SK-N-SH treated with all-trans-retinoic acid at 6 μM for 48 hours (cell line): ENCODE data around the gene IFT172.

Experiments used
- ATAC-seq: fragments of 200-7000 bp; cut with Tn5 transposase; 3 replicates; pipeline ENCODE4 v1.9.1; 2020; ENCODE audit warnings: mild to moderate bottlenecking, moderate library complexity
- ARNTL ChIP-seq: fragments of 450-650 bp; formaldehyde crosslinking; IDR thresholded peaks from 2 replicates; pipeline ENCODE4 v1.5.0; 2020; ENCODE audit warnings: low read depth, mild to moderate bottlenecking, moderate library complexity, borderline replicate concordance
- BACH2 ChIP-seq: fragments of 250-450 bp; sonication (Bioruptor Pico); IDR thresholded peaks from 2 replicates; pipeline ENCODE4 v1.9.0; 2021; ENCODE audit warnings: mild to moderate bottlenecking, borderline replicate concordance
- CSDC2 ChIP-seq: fragments of 250-450 bp; sonication (Bioruptor Pico); IDR thresholded peaks from 2 replicates; pipeline ENCODE4 v1.5.0; 2020; ENCODE audit warnings: mild to moderate bottlenecking, moderate library complexity
- GLIS3 ChIP-seq: fragments of 250-450 bp; sonication (Bioruptor Pico); IDR thresholded peaks from 2 replicates; pipeline ENCODE4 v1.5.0; 2020; ENCODE audit warnings: mild to moderate bottlenecking, moderate library complexity
- ISL1 ChIP-seq: fragments of 250-450 bp; sonication (Bioruptor Pico); IDR thresholded peaks from 2 replicates; pipeline ENCODE4 v2.1.2; 2022; ENCODE audit warnings: mild to moderate bottlenecking, moderate library complexity
- OSR1 ChIP-seq: fragments of 250-450 bp; sonication (Bioruptor Pico); IDR thresholded peaks from 2 replicates; pipeline ENCODE4 v1.8.0; 2022; ENCODE audit warnings: moderate library complexity, mild to moderate bottlenecking, inconsistent platforms
- POU6F1 ChIP-seq: fragments of 250-450 bp; sonication (Bioruptor Pico); IDR thresholded peaks from 2 replicates; pipeline ENCODE4 v1.8.0; 2021; ENCODE audit warnings: low read depth, mild to moderate bottlenecking, moderate library complexity, borderline replicate concordance
- PPARA ChIP-seq: fragments of 250-450 bp; sonication (Bioruptor Pico); IDR thresholded peaks from 2 replicates; pipeline ENCODE4 v1.5.0; 2020; ENCODE audit warnings: mild to moderate bottlenecking, borderline replicate concordance
- RARB ChIP-seq: fragments of 250-450 bp; sonication (Bioruptor Pico); IDR thresholded peaks from 2 replicates; pipeline ENCODE4 v1.8.0; 2021; ENCODE audit warnings: mild to moderate bottlenecking, moderate library complexity
- SNAI2 ChIP-seq: fragments of 250-450 bp; sonication (Bioruptor Pico); IDR thresholded peaks from 2 replicates; pipeline ENCODE4 v1.5.0; 2020; ENCODE audit warnings: mild to moderate bottlenecking, moderate library complexity
- TCF4 ChIP-seq: fragments of 250-450 bp; sonication (Bioruptor Pico); IDR thresholded peaks from 2 replicates; pipeline ENCODE4 v1.8.0; 2021; ENCODE audit warnings: mild to moderate bottlenecking, moderate library complexity, borderline replicate concordance
- TSHZ2 ChIP-seq: fragments of 250-450 bp; sonication (Bioruptor Pico); IDR thresholded peaks from 2 replicates; pipeline ENCODE4 v1.5.0; 2020; ENCODE audit warnings: mild to moderate bottlenecking, moderate library complexity
- ZC3H10 ChIP-seq: fragments of 250-450 bp; sonication (Bioruptor Pico); IDR thresholded peaks from 2 replicates; pipeline ENCODE4 v1.5.1; 2021; ENCODE audit warnings: mild to moderate bottlenecking, moderate library complexity
- ZFP3 ChIP-seq: fragments of 250-450 bp; sonication (Bioruptor Pico); IDR thresholded peaks from 2 replicates; pipeline ENCODE4 v1.5.0; 2020; ENCODE audit warnings: mild to moderate bottlenecking, moderate library complexity
- ZFP30 ChIP-seq: fragments of 450-650 bp; formaldehyde crosslinking; IDR thresholded peaks from 2 replicates; pipeline ENCODE4 v1.5.0; 2022; ENCODE audit warnings: mild to moderate bottlenecking, moderate library complexity
- ZNF565 ChIP-seq: fragments of 450-650 bp; formaldehyde crosslinking; conservative IDR thresholded peaks from 2 replicates; pipeline ENCODE4 v1.5.0; 2020; ENCODE audit warnings: low read depth, mild to moderate bottlenecking, moderate library complexity
- ZNF70 ChIP-seq: fragments of 450-650 bp; formaldehyde crosslinking; IDR thresholded peaks from 2 replicates; pipeline ENCODE4 v1.5.0; 2020; ENCODE audit warnings: mild to moderate bottlenecking, moderate library complexity
- TF ChIP-seq, protein P1 (sequence below): fragments of 250-450 bp; sonication (Bioruptor Pico); IDR thresholded peaks from 2 replicates; pipeline ENCODE4 v1.5.1; 2021; ENCODE audit warnings: mild to moderate bottlenecking, moderate library complexity
- TF ChIP-seq, protein P2 (sequence below): fragments of 250-450 bp; sonication (Bioruptor Pico); IDR thresholded peaks from 2 replicates; pipeline ENCODE4 v1.5.1; 2020; ENCODE audit warnings: low read depth, mild to moderate bottlenecking, moderate library complexity

IFT172 gene

GRCh38 chr2:27489118-27489497, 435 bp downstream of the IFT172 start:
- TF ChIP-seq ZC3H10 (CRISPR knock-in tag) (no peak), TSHZ2 (CRISPR knock-in tag) (0 out of 2 replicates have a peak, but pooled peaks have one; percentile 45)
- ATAC-seq = peak; percentile 59

DNA sequence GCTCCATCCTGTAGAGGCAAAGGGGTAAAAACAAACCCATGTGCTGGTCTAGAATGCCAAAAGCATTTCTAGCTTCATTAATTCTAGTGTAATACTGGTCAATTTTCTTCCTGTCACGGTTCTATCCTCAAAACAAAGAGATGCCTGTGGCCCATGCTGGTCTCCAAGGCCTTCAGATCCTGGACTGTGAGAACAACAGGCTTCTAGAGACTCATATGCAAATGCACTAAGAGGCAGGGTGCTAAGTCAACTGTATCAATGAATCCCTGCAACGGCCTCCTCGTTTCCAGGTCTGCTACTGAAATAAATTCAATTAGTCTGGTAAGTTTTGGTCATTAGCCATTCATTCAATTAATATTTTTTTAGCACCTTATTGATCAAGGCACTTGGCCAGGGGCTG, 4.0 kb downstream of the IFT172 start:
- no peak for ATAC-seq
- no peak for TF ChIP-seq SNAI2 (CRISPR knock-in tag)
- no peak for TF ChIP-seq ZFP3 (CRISPR knock-in tag)
- TF ChIP-seq OSR1 = no peak
- TF ChIP-seq, protein P1, sequence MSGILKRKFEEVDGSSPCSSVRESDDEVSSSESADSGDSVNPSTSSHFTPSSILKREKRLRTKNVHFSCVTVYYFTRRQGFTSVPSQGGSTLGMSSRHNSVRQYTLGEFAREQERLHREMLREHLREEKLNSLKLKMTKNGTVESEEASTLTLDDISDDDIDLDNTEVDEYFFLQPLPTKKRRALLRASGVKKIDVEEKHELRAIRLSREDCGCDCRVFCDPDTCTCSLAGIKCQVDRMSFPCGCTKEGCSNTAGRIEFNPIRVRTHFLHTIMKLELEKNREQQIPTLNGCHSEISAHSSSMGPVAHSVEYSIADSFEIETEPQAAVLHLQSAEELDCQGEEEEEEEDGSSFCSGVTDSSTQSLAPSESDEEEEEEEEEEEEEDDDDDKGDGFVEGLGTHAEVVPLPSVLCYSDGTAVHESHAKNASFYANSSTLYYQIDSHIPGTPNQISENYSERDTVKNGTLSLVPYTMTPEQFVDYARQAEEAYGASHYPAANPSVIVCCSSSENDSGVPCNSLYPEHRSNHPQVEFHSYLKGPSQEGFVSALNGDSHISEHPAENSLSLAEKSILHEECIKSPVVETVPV (CRISPR knock-in tag) = no peak
- TF ChIP-seq TCF4 = no peak
- no peak for TF ChIP-seq BACH2 (CRISPR knock-in tag)

DNA sequence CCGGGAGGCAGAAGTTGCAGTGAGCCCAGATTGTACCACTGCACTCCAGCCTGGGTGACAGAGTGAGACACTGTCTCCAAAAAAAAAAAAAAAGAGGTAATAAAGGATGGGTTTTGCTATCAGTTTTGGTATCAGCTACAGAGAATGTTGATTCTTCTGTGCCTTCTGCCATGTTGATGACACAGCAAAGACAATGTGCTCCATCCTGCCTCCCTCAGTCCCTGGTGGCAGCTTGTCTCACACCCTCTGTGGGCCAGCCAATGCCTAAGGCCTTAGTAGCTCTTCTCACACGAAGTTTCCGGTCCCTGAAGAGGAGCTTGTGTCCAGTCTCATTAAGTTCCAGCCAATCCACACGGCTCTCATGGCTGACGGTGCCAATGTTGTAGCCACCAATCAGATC, 17.6 kb downstream of the IFT172 start:
- ATAC-seq = no peak
- no peak for TF ChIP-seq POU6F1 (CRISPR knock-in tag)
- TF ChIP-seq ZFP3 (CRISPR knock-in tag) = no peak
- TF ChIP-seq ARNTL (CRISPR knock-in tag) = no peak
- TF ChIP-seq, protein P2, sequence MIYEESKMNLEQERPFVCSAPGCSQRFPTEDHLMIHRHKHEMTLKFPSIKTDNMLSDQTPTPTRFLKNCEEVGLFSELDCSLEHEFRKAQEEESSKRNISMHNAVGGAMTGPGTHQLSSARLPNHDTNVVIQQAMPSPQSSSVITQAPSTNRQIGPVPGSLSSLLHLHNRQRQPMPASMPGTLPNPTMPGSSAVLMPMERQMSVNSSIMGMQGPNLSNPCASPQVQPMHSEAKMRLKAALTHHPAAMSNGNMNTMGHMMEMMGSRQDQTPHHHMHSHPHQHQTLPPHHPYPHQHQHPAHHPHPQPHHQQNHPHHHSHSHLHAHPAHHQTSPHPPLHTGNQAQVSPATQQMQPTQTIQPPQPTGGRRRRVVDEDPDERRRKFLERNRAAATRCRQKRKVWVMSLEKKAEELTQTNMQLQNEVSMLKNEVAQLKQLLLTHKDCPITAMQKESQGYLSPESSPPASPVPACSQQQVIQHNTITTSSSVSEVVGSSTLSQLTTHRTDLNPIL (CRISPR knock-in tag) = no peak
- no peak for TF ChIP-seq OSR1
- no peak for TF ChIP-seq BACH2 (CRISPR knock-in tag)
- no peak for TF ChIP-seq ZNF70 (CRISPR knock-in tag)
- no peak for TF ChIP-seq CSDC2 (CRISPR knock-in tag)
- TF ChIP-seq ZNF565 (CRISPR knock-in tag) = no peak
- TF ChIP-seq SNAI2 (CRISPR knock-in tag) = no peak
- no peak for TF ChIP-seq TSHZ2 (CRISPR knock-in tag)
- no peak for TF ChIP-seq ZFP30 (CRISPR knock-in tag)
- no peak for TF ChIP-seq ISL1 (CRISPR knock-in tag)
- TF ChIP-seq, all 23 proteins: peak for 0

- TF ChIP-seq CSDC2 (CRISPR knock-in tag) (no peak), RARB (CRISPR knock-in tag) (no peak), BACH2 (CRISPR knock-in tag) (no peak), GLIS3 (CRISPR knock-in tag) (no peak), PPARA (CRISPR knock-in tag) (no peak), TSHZ2 (CRISPR knock-in tag) (no peak), TCF4 (no peak)
- TF ChIP-seq, protein P2 (CRISPR knock-in tag) = no peak
- no peak for ATAC-seq
Measured at GRCh38 chr2:27464443-27464842, 25.1 kb downstream of the IFT172 start.
